ENCODE data around the gene APCDD1L.

APCDD1L gene

DNA sequence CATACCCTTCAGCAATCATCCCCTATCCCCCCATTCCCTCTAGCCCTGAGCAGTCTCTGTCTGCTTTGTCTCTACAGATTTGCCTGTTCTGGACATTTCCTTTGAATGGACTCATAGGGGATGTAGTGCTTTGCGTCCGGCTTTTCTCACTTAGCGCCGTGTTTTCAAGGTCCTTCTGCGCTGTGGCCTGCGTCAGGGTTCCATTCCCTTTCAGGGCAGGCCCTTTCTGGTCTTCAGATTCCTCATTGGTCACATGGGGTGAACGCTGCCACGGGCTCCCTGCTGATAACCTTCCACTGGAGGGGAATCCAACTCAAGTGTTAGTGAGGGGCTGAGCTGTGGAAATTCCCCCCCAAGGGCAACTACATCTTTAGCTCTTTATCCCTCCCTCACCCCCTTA is 36.4 kb upstream of the APCDD1L start:
- no peaks in the 10 kb centered on the region for H3K4me1 ChIP-seq (ENCODE audit: control insufficient read depth, low read depth, low read length)
- no peak overlapping the region for H3K9ac ChIP-seq (ENCODE audit: low read length)
- no peaks in the 10 kb centered on the region for H3K36me3 ChIP-seq (ENCODE audit: control insufficient read depth, insufficient read depth, low read length)
- no peak overlapping the region for H4K8ac ChIP-seq (ENCODE audit: low read depth, low read length)
- no peak overlapping the region for H2BK5ac ChIP-seq (ENCODE audit: low read length)
- H3K23ac ChIP-seq (ENCODE audit: low read length), result no peak overlapping the region
- H3K56ac ChIP-seq (ENCODE audit: low read length), result no peak overlapping the region
- H3K4me3 ChIP-seq (ENCODE audit: low read length), result no peak overlapping the region
- no CpG with 5 or more reads among the region's 8 CpGs for WGBS (ENCODE audit: extremely low coverage, insufficient coverage, low lambda C conversion rate)
- no peak overlapping the region for H3K18ac ChIP-seq (ENCODE audit: low read length)
- H4K5ac ChIP-seq (ENCODE audit: low read length), result no peak overlapping the region
- no peak overlapping the region for H3K27ac ChIP-seq (ENCODE audit: low read depth, low read length)
- no peak overlapping the region for H3K4me2 ChIP-seq (ENCODE audit: low read length)
- H2BK120ac ChIP-seq (ENCODE audit: low read depth, low read length), result no peak overlapping the region
- no peaks in the 10 kb centered on the region for H3K27me3 ChIP-seq (ENCODE audit: insufficient read depth, low read length, poor library complexity)
- no peak for DNase-seq
- H3K79me2 ChIP-seq (ENCODE audit: control insufficient read depth, insufficient read depth, low read length), result no peaks in the 10 kb centered on the region
- no peak overlapping the region for H2BK15ac ChIP-seq (replicated peaks; ENCODE audit: low read depth)
- no peak overlapping the region for H2AK5ac ChIP-seq (ENCODE audit: low read length)
- no peaks in the 10 kb centered on the region for H3K79me1 ChIP-seq (ENCODE audit: low read length)
- H3K4ac ChIP-seq (ENCODE audit: low read depth, low read length), result no peak overlapping the region

DNA sequence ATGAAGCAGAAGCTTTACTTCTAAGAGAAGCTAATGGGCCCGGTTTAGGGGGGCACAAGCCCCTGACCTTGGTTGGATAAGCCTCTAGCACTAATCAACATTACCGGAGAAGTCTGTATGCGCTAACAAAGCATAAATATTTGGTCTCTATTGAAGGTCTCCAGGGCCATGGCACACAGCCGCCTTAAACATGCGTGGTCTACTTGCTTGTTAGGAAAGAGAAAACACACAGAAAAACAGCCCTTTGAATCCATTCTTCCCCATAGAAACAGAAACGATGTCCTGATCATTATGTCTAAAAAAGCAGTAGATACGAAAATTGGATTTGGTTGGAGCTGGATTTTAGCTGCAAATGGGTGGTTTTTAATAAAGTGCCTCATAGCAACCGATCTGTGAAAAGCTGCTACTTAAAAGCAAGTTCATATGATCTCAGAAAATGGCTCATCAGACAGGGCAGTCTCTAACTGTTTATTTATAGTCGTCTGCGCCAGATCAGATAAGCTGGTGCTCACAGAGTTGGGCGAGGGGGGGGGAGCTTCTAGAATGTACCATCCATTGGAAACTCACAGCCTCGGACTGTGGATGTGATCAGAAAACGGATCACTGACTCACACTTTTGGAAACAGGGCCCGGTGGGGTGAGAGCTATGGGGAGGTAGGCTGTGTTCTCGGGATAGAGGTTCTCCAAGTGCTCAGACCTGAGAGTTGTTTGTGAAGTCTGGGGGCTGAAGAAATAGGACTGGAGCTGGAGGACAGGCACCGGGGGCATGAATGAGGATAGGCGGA is 35.3 kb upstream of the APCDD1L start:
- Histone ChIP-seq H2BK5ac (ENCODE audit: low read length) (no peak overlapping the region), H3K56ac (ENCODE audit: low read length) (no peak overlapping the region), H3K79me1 (ENCODE audit: low read length) (no peaks in the 10 kb centered on the region), H4K5ac (ENCODE audit: low read length) (no peak overlapping the region), H3K4ac (ENCODE audit: low read depth, low read length) (no peak overlapping the region), H3K4me1 (ENCODE audit: control insufficient read depth, low read depth, low read length) (peaks cover 3% of the 10 kb centered on the region), H3K18ac (ENCODE audit: low read length) (no peak overlapping the region), H3K4me2 (ENCODE audit: low read length) (no peak overlapping the region), H2BK15ac (replicated peaks; ENCODE audit: low read depth) (no peak overlapping the region), H3K79me2 (ENCODE audit: control insufficient read depth, insufficient read depth, low read length) (no peaks in the 10 kb centered on the region), H3K23ac (ENCODE audit: low read length) (no peak overlapping the region), H3K27me3 (ENCODE audit: insufficient read depth, low read length, poor library complexity) (no peaks in the 10 kb centered on the region), H2BK120ac (ENCODE audit: low read depth, low read length) (no peak overlapping the region), H3K27ac (ENCODE audit: low read depth, low read length) (no peak overlapping the region), H4K8ac (ENCODE audit: low read depth, low read length) (no peak overlapping the region), H3K9ac (ENCODE audit: low read length) (no peak overlapping the region), H2AK5ac (ENCODE audit: low read length) (no peak overlapping the region), H3K36me3 (ENCODE audit: control insufficient read depth, insufficient read depth, low read length) (no peaks in the 10 kb centered on the region), H3K4me3 (ENCODE audit: low read length) (no peak overlapping the region)
- WGBS (ENCODE audit: extremely low coverage, insufficient coverage, low lambda C conversion rate), result no CpG with 5 or more reads among the region's 17 CpGs
- DNase-seq, result no peak

DNA sequence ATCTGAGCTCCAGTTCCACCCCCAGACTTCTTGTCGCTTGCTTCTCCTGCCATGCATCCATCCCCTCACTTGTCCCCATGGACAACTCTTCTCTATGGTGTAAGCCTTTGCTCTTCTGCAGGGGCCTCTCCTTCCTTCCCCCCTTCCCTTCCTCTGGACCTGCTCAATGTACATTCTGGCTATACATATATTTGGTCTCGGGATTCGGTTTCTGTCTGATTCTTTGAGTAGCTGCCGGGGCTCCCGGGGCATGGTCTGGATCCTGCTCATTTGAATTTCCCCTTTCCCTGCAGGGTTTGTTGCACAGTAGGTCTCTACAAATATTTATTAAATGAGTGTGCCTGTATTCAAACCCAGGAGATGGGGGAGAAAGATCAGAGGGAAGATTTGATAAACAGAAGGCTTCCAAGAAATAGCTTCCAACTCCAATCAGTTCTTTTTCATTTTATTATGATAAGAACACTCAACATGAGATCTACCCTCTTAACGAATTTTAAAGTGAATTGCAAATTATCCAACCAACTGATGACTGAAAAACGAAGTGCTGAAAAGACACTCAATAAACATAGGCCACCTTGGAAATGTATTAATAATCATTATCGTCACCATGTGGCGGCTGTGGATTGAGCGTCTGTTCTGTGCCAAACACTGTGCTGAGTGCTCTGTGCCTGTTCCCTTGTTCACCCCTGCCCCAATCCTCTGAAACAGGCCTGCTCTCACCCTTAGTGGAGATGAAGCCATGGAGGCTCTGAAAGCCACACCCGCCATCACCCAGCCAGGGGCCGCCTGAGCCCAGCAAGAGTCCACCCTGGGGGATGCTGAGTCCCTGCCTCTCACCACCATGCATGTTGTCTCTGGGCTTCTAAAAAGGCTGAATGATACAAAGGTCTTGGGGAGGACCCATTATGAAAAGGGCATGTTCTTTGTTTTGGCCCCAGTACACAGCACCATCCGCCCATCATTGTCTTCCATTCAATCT is 34.3 kb upstream of the APCDD1L start:
- Histone ChIP-seq H3K4me3 (ENCODE audit: low read length) (no peak overlapping the region), H3K36me3 (ENCODE audit: control insufficient read depth, insufficient read depth, low read length) (no peaks in the 10 kb centered on the region), H3K4me2 (ENCODE audit: low read length) (no peak overlapping the region), H3K23ac (ENCODE audit: low read length) (no peak overlapping the region), H3K4ac (ENCODE audit: low read depth, low read length) (no peak overlapping the region), H3K27me3 (ENCODE audit: insufficient read depth, low read length, poor library complexity) (no peaks in the 10 kb centered on the region), H3K56ac (ENCODE audit: low read length) (no peak overlapping the region), H2AK5ac (ENCODE audit: low read length) (no peak overlapping the region), H3K18ac (ENCODE audit: low read length) (no peak overlapping the region), H3K9ac (ENCODE audit: low read length) (no peak overlapping the region), H2BK5ac (ENCODE audit: low read length) (no peak overlapping the region), H3K4me1 (ENCODE audit: control insufficient read depth, low read depth, low read length) (peaks cover 3% of the 10 kb centered on the region), H4K5ac (ENCODE audit: low read length) (no peak overlapping the region), H4K8ac (ENCODE audit: low read depth, low read length) (no peak overlapping the region), H2BK15ac (replicated peaks; ENCODE audit: low read depth) (no peak overlapping the region), H3K79me1 (ENCODE audit: low read length) (no peaks in the 10 kb centered on the region), H3K27ac (ENCODE audit: low read depth, low read length) (no peak overlapping the region), H2BK120ac (ENCODE audit: low read depth, low read length) (no peak overlapping the region), H3K79me2 (ENCODE audit: control insufficient read depth, insufficient read depth, low read length) (no peaks in the 10 kb centered on the region)
- no CpG with 5 or more reads among the region's 13 CpGs for WGBS (ENCODE audit: extremely low coverage, insufficient coverage, low lambda C conversion rate)
- DNase-seq, result no peak

DNA sequence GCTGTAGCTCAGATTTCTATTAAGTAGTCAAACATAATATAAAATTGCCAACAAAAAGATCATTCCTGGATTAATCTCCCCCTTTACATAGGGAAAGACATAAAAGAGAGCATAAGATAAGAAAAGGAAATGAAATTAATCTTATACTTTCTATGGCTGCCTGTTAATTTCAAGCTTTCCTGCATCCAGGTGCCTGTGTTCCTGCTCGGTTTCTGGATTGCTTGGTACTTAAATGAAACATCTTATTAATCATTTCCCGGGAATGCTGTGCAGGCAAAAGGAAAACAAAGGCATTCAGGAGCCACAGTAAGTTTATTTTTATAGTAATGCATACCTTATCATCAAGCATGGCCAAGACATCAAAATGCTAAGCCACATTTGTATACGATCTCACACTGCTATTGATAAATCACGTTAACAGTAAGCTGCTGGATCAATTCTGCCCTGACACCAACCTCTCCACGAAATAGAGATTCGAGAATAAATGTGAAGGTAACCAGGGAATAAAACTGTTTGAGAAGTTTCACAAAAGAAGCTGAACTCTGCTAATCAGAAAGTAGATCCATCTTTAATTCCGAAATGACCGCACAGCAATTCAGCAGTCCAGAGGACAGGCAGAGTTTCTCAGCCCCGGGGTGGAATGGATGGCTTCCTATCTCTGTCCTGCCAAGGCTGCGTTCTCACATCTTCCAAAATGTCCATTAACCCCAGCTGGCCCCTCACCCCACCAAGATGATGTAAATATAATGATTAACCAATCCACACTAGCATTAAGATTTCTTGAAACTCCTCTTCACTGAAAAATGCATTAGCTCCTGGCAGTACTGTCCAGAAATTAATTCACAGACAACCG is 32.6 kb upstream of the APCDD1L start:
- no CpG with 5 or more reads among the region's 11 CpGs for WGBS (ENCODE audit: extremely low coverage, insufficient coverage, low lambda C conversion rate)
- no peaks in the 10 kb centered on the region for H3K79me2 ChIP-seq (ENCODE audit: control insufficient read depth, insufficient read depth, low read length)
- no peaks in the 10 kb centered on the region for H3K36me3 ChIP-seq (ENCODE audit: control insufficient read depth, insufficient read depth, low read length)
- H3K27ac ChIP-seq (ENCODE audit: low read depth, low read length), result no peak overlapping the region
- H3K56ac ChIP-seq (ENCODE audit: low read length), result no peak overlapping the region
- H2BK15ac ChIP-seq (replicated peaks; ENCODE audit: low read depth), result no peak overlapping the region
- H3K9ac ChIP-seq (ENCODE audit: low read length), result no peak overlapping the region
- H2BK5ac ChIP-seq (ENCODE audit: low read length), result no peak overlapping the region
- H3K27me3 ChIP-seq (ENCODE audit: insufficient read depth, low read length, poor library complexity), result no peaks in the 10 kb centered on the region
- no peak for DNase-seq
- no peak overlapping the region for H3K23ac ChIP-seq (ENCODE audit: low read length)
- H3K4me2 ChIP-seq (ENCODE audit: low read length), result no peak overlapping the region
- H3K4me1 ChIP-seq (ENCODE audit: control insufficient read depth, low read depth, low read length), result peaks cover 3% of the 10 kb centered on the region
- no peak overlapping the region for H2BK120ac ChIP-seq (ENCODE audit: low read depth, low read length)
- no peaks in the 10 kb centered on the region for H3K79me1 ChIP-seq (ENCODE audit: low read length)
- H2AK5ac ChIP-seq (ENCODE audit: low read length), result no peak overlapping the region
- H3K4me3 ChIP-seq (ENCODE audit: low read length), result no peak overlapping the region
- no peak overlapping the region for H4K8ac ChIP-seq (ENCODE audit: low read depth, low read length)
- H3K4ac ChIP-seq (ENCODE audit: low read depth, low read length), result no peak overlapping the region
- no peak overlapping the region for H4K5ac ChIP-seq (ENCODE audit: low read length)
- H3K18ac ChIP-seq (ENCODE audit: low read length), result no peak overlapping the region

DNA sequence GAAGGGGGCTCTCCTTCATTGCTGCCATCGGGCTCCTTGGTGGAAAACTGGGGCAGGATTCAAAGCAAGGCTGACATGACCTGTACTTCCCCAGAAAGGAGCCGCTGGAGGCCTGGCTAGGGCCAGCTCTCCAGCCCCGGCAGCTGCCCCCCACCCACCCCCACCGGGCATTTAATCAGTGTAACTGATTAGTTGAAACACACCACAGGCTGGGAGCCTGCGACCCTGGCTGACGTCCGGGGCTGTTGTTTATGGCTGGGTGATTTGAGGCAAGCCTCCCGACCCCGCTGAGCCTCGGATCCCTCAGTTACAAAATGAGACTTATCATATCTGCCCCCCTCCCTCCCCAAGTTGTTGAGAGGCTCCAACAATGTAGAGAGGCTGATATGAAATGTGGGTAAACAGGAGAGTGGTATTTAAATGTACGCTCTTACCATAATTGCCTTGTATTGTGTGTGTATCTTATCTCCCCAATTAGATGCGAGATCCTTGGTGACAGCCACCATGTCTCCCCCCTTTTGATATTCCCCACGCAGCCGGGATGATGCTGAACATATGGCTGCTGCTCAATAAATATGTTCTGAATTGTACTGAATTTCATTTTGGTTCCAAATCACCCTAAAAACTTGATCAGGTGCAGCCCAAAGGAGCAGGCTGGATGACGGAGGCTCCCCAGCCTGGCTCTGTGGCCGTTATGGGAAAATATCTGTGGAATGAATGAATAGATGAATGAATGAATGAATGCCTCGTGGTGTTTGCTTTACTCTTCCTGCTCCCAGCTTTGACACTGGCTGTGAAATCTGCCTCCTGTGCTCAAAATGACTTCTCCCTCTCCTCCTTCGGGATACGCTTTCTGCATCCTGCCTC is 31.8 kb upstream of the APCDD1L start:
- no peaks in the 10 kb centered on the region for H3K79me2 ChIP-seq (ENCODE audit: control insufficient read depth, insufficient read depth, low read length)
- H3K18ac ChIP-seq (ENCODE audit: low read length), result no peak overlapping the region
- no peak overlapping the region for H2BK120ac ChIP-seq (ENCODE audit: low read depth, low read length)
- H3K79me1 ChIP-seq (ENCODE audit: low read length), result no peaks in the 10 kb centered on the region
- H3K9ac ChIP-seq (ENCODE audit: low read length), result no peak overlapping the region
- H3K36me3 ChIP-seq (ENCODE audit: control insufficient read depth, insufficient read depth, low read length), result no peaks in the 10 kb centered on the region
- H2BK15ac ChIP-seq (replicated peaks; ENCODE audit: low read depth), result no peak overlapping the region
- no peak overlapping the region for H4K5ac ChIP-seq (ENCODE audit: low read length)
- no peak overlapping the region for H3K4me3 ChIP-seq (ENCODE audit: low read length)
- H2BK5ac ChIP-seq (ENCODE audit: low read length), result no peak overlapping the region
- no CpG with 5 or more reads among the region's 19 CpGs for whole genome bisulfite sequencing (ENCODE audit: extremely low coverage, insufficient coverage, low lambda C conversion rate)
- DNase-seq, result peak; percentile 31
- no peaks in the 10 kb centered on the region for H3K27me3 ChIP-seq (ENCODE audit: insufficient read depth, low read length, poor library complexity)
- H3K27ac ChIP-seq (ENCODE audit: low read depth, low read length), result no peak overlapping the region
- H3K56ac ChIP-seq (ENCODE audit: low read length), result peak overlapping the region; percentile 62
- no peak overlapping the region for H2AK5ac ChIP-seq (ENCODE audit: low read length)
- no peak overlapping the region for H3K4ac ChIP-seq (ENCODE audit: low read depth, low read length)
- H3K4me2 ChIP-seq (ENCODE audit: low read length), result no peak overlapping the region
- H3K4me1 ChIP-seq (ENCODE audit: control insufficient read depth, low read depth, low read length), result peaks cover 3% of the 10 kb centered on the region
- H4K8ac ChIP-seq (ENCODE audit: low read depth, low read length), result no peak overlapping the region
- no peak overlapping the region for H3K23ac ChIP-seq (ENCODE audit: low read length)

All from mesendoderm (in vitro differentiated cells).